HCT116 (cell line): Measurements from ENCODE around the gene CDH22. TPM values are rescaled to one million over a fixed set of nuclear protein-coding genes. Genes with fewer than 3 reads are reported as not detected.

Source experiments
- ATAC-seq: fragments of 200-7000 bp; cut with Tn5 transposase; 2 replicates; pipeline ENCODE4 v1.9.1; 2020; ENCODE audit warnings: mild to moderate bottlenecking, moderate library complexity
- BruUV-seq: library from RNA; stranded (reverse); fragments of 400-500 nt; replicated peaks from 2 replicates; lab custom pipeline; 2021; lab: Mats Ljungman, UMichigan
- CTCF ChIA-PET: fragments of 300-600 bp; sonication (Branson Sonifier 250); formaldehyde crosslinking; loops from one replicate; lab custom pipeline; 2021; ENCODE audit warnings: antibody characterized with exemption; lab: Charles Lee
- POLR2A ChIA-PET: fragments of 300-600, 350-600 bp; sonication (Branson Sonifier 250); formaldehyde crosslinking; loops from one replicate; lab custom pipeline; 2021; ENCODE audit warnings: antibody characterized with exemption; lab: Charles Lee
- RAD21 ChIA-PET, 2 experiments: fragments of 300-600 bp; sonication (Branson Sonifier 250); formaldehyde crosslinking; loops; one replicate each; lab custom pipeline; 2023; ENCODE audit warnings: low total read pairs in 2 of 2; ENCODE audit not compliant: uncharacterized antibody in 2 of 2, unreplicated experiment in 2 of 2, low non-redundant PET in 1 of 2; lab: Charles Lee
- DNase-seq: peaks from one replicate; pipeline ENCODE4 v3.0.0-alpha.2; 2010; ENCODE audit warnings: low read depth, low spot score
- H2AFZ ChIP-seq: fragments of 200-600 bp; shearing (Covaris generic), sonication (generic); 2 replicates; pipeline ENCODE4 v1.6.1; 2017; ENCODE audit warnings: low read depth, mixed run types, mixed read lengths, antibody characterized with exemption, low read length; ENCODE audit not compliant: poor library complexity, severe bottlenecking
- H3K27ac ChIP-seq: 2 replicates; pipeline ENCODE4 v1.5.1; 2012; ENCODE audit warnings: low read depth, low read length
- H3K27me3 ChIP-seq: fragments of 200-600 bp; sonication (generic); 2 replicates; pipeline ENCODE4 v1.6.1; 2016; ENCODE audit warnings: mixed run types, low read length, mixed read lengths; ENCODE audit not compliant: insufficient read depth
- H3K36me3 ChIP-seq, 2 experiments: fragments of 200-500 bp in 1 of 2; fragments of 200-600 bp in 1 of 2; sonication (Bioruptor generic) in 1 of 2; sonication (generic) in 1 of 2; 2 replicates each; pipeline versions ENCODE4 v1.5.1 to v1.6.1; 2014 to 2016; ENCODE audit warnings: low read length in 2 of 2, inconsistent platforms in 1 of 2, mixed read lengths in 1 of 2, mixed run types in 1 of 2; ENCODE audit not compliant: insufficient read depth in 2 of 2, control insufficient read depth in 1 of 2
- H3K4me1 ChIP-seq, 2 experiments: fragments of 200-600 bp in 1 of 2; sonication (generic) in 1 of 2; 2 replicates each; pipeline versions ENCODE4 v1.5.1 to v1.6.1; 2012 to 2017; ENCODE audit warnings: low read length in 2 of 2, inconsistent platforms in 1 of 2, mild to moderate bottlenecking in 1 of 2, mixed read lengths in 1 of 2, mixed run types in 1 of 2, moderate library complexity in 1 of 2; ENCODE audit not compliant: insufficient read depth in 2 of 2, control insufficient read depth in 1 of 2
- H3K4me2 ChIP-seq: fragments of 200-600 bp; sonication (generic); 2 replicates; pipeline ENCODE4 v1.6.1; 2017; ENCODE audit warnings: mixed run types, low read length, mixed read lengths
- H3K4me3 ChIP-seq, 2 experiments: fragments of 200-600 bp in 1 of 2; sonication (generic) in 1 of 2; replicated peaks in 1 of 2; 2 replicates each; pipeline ENCODE4 v1.5.1; 2011 to 2016; ENCODE audit warnings: low read length in 2 of 2, control low read depth in 1 of 2, low read depth in 1 of 2, mild to moderate bottlenecking in 1 of 2, mixed read lengths in 1 of 2, mixed run types in 1 of 2
- H3K79me2 ChIP-seq: fragments of 200-600 bp; sonication (generic); 2 replicates; pipeline ENCODE4 v1.6.1; 2017; ENCODE audit warnings: mild to moderate bottlenecking, mixed run types, low read length, moderate library complexity, mixed read lengths; ENCODE audit not compliant: insufficient read depth
- H3K9ac ChIP-seq: fragments of 200-600 bp; sonication (generic); 2 replicates; pipeline ENCODE4 v1.6.1; 2016; ENCODE audit warnings: low read length, mixed read lengths
- H3K9me2 ChIP-seq: fragments of 200-600 bp; sonication (generic), shearing (Covaris generic); 2 replicates; pipeline ENCODE4 v1.6.1; 2017; ENCODE audit warnings: mixed run types, mild to moderate bottlenecking, moderate library complexity; ENCODE audit not compliant: insufficient read depth
- H3K9me3 ChIP-seq, 2 experiments: fragments of 200-500 bp in 1 of 2; fragments of 200-600 bp in 1 of 2; sonication (Bioruptor generic) in 1 of 2; sonication (generic) in 1 of 2; 2 replicates each; pipeline ENCODE4 v1.6.1; 2014 to 2017; ENCODE audit warnings: low read length in 2 of 2, mixed read lengths in 2 of 2, inconsistent platforms in 1 of 2, low read depth in 1 of 2, mild to moderate bottlenecking in 1 of 2, mixed run types in 1 of 2, moderate library complexity in 1 of 2; ENCODE audit not compliant: control insufficient read depth in 1 of 2, insufficient read depth in 1 of 2
- H4K20me1 ChIP-seq: fragments of 200-600 bp; sonication (generic), shearing (Covaris generic); 2 replicates; pipeline ENCODE4 v1.6.1; 2017; ENCODE audit warnings: mixed run types, mild to moderate bottlenecking, moderate library complexity; ENCODE audit not compliant: insufficient read depth
- CEBPB ChIP-seq: IDR thresholded peaks from 2 replicates; pipeline ENCODE4 v1.6.1; 2012; ENCODE audit warnings: low read depth
- EZH2 ChIP-seq: fragments of 200-600 bp; sonication (generic); IDR thresholded peaks from 2 replicates; pipeline ENCODE4 v1.6.1; 2017; ENCODE audit warnings: antibody characterized with exemption, mixed run types
- FOSL1 ChIP-seq: IDR thresholded peaks from 2 replicates; pipeline ENCODE4 v1.6.1; 2012; ENCODE audit warnings: low read depth
- JUND ChIP-seq: IDR thresholded peaks from 2 replicates; pipeline ENCODE4 v1.6.1; 2012
- POLR2A ChIP-seq: IDR thresholded peaks from 2 replicates; pipeline ENCODE4 v1.7.0; 2011; ENCODE audit warnings: borderline replicate concordance; ENCODE audit not compliant: insufficient read depth, insufficient read length; ENCODE audit errors: extremely low read depth
- POLR2AphosphoS5 ChIP-seq: IDR thresholded peaks from 2 replicates; pipeline ENCODE4 v1.6.1; 2011; ENCODE audit warnings: mild to moderate bottlenecking, low read depth, low read length, moderate library complexity
- RAD21 ChIP-seq: IDR thresholded peaks from 2 replicates; pipeline ENCODE4 v1.6.1; 2012; ENCODE audit warnings: low read depth, mild to moderate bottlenecking
- SP1 ChIP-seq: IDR thresholded peaks from 2 replicates; pipeline ENCODE4 v1.6.1; 2012; ENCODE audit warnings: low read depth
- SRF ChIP-seq: IDR thresholded peaks from 2 replicates; pipeline ENCODE4 v1.6.1; 2012; ENCODE audit warnings: low read depth
- TCF7L2 ChIP-seq: IDR thresholded peaks from 2 replicates; pipeline ENCODE4 v1.7.0; 2011; ENCODE audit warnings: borderline replicate concordance, inconsistent platforms; ENCODE audit not compliant: insufficient read depth, insufficient read length; ENCODE audit errors: extremely low read depth
- ZNF274 ChIP-seq: fragments of 200-500 bp; sonication (Bioruptor generic); IDR thresholded peaks from 2 replicates; pipeline ENCODE4 v1.6.1; 2014; ENCODE audit warnings: mild to moderate bottlenecking, low read depth, low read length, inconsistent platforms
- intact Hi-C: fragments of 100-400 bp; cut with micrococcal nuclease; formaldehyde crosslinking; loops from 2 replicates; pipeline ENCODE4 v1.10.0; 2022
- total RNA-seq: library from RNA; stranded (reverse); gene quantifications from one replicate; pipeline ENCODE4 v1.2.1, GENCODE V29; 2021; ENCODE audit not compliant: unreplicated experiment
- TF ChIP-seq, protein P1 (sequence below): IDR thresholded peaks from 2 replicates; pipeline ENCODE4 v1.6.1; 2011; ENCODE audit warnings: mild to moderate bottlenecking, low read length, moderate library complexity; ENCODE audit not compliant: insufficient replicate concordance; ENCODE audit errors: extremely low read depth
- TF ChIP-seq, protein P2 (sequence below): IDR thresholded peaks from 2 replicates; pipeline ENCODE4 v1.6.1; 2012
- TF ChIP-seq, protein P3 (sequence below): IDR thresholded peaks from 2 replicates; pipeline ENCODE4 v1.6.1; 2012

Gene CDH22
- total RNA-seq, 1 experiment from 2014 or later, result 1.8 TPM

GRCh38 chr20:46156065-46156464 lies 152.2 kb downstream of the CDH22 start:
- Histone ChIP-seq H3K27me3 (peaks cover 22% of the 10 kb centered on the region; the same call in 1 of the 2 replicates), H3K9me2 (no peaks in the 10 kb centered on the region), H4K20me1 (no peaks in the 10 kb centered on the region), H3K27ac (no peak overlapping the region), H3K4me3 (no peak overlapping the region), H3K4me1 (no peaks in the 10 kb centered on the region), H3K4me2 (no peak overlapping the region), H3K36me3 (no peaks in the 10 kb centered on the region), H2AFZ (no peak overlapping the region), H3K9me3 (no peaks in the 10 kb centered on the region), H3K9ac (no peak overlapping the region), H3K79me2 (no peaks in the 10 kb centered on the region)
- CTCF ChIA-PET, result no interaction called here
- intact Hi-C loops, result no loop called here
- ATAC-seq (no peak), DNase-seq (no peak)
- RAD21 ChIA-PET, result no interaction called here
- POLR2A ChIA-PET, result interaction anchor here (0.6 kb wide), 1 partner anchor 17 kb away, joined by 3 read pairs; no protein-coding TSS in a partner anchor
- TF ChIP-seq POLR2AphosphoS5, result no peak
- TF ChIP-seq TCF7L2, result no peak
- TF ChIP-seq JUND, result no peak
- no peak for TF ChIP-seq SRF
- no peak for TF ChIP-seq EZH2
- TF ChIP-seq ZNF274, result no peak
- TF ChIP-seq, protein P1, sequence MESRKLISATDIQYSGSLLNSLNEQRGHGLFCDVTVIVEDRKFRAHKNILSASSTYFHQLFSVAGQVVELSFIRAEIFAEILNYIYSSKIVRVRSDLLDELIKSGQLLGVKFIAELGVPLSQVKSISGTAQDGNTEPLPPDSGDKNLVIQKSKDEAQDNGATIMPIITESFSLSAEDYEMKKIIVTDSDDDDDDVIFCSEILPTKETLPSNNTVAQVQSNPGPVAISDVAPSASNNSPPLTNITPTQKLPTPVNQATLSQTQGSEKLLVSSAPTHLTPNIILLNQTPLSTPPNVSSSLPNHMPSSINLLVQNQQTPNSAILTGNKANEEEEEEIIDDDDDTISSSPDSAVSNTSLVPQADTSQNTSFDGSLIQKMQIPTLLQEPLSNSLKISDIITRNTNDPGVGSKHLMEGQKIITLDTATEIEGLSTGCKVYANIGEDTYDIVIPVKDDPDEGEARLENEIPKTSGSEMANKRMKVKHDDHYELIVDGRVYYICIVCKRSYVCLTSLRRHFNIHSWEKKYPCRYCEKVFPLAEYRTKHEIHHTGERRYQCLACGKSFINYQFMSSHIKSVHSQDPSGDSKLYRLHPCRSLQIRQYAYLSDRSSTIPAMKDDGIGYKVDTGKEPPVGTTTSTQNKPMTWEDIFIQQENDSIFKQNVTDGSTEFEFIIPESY, result no peak
- TF ChIP-seq, protein P2, sequence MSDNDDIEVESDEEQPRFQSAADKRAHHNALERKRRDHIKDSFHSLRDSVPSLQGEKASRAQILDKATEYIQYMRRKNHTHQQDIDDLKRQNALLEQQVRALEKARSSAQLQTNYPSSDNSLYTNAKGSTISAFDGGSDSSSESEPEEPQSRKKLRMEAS, result no peak
- TF ChIP-seq RAD21, result no peak
- TF ChIP-seq CEBPB, result no peak
- TF ChIP-seq, protein P3, sequence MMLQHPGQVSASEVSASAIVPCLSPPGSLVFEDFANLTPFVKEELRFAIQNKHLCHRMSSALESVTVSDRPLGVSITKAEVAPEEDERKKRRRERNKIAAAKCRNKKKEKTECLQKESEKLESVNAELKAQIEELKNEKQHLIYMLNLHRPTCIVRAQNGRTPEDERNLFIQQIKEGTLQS, result no peak
- TF ChIP-seq FOSL1, result no peak
- TF ChIP-seq SP1, result no peak
- TF ChIP-seq POLR2A, result no peak
- no TSS peak for BruUV-seq
